Stimulated activated CD8-positive, alpha-beta memory T cell treated with anti-CD3 and anti-CD28 coated beads, Interleukin-4, amount 100 ng/mL, for 1 hour (primary cell): ENCODE results near the gene FBXO46.
"Not testable (repeated sequence)": the region's sequence is repeated elsewhere in the genome, so short reads cannot be mapped to it uniquely, and the experiment has no call there.

ENCODE experiments used
- DNase-seq, 2 donors: peaks; one replicate each; pipeline ENCODE4 v3.0.0-alpha.2; 2020; ENCODE audit warnings: low read depth in 2 of 2, low spot score in 1 of 2

Gene FBXO46

GRCh38 chr19:45687599-45687998 lies 43.1 kb downstream of the FBXO46 start:
- no peak for DNase-seq

- DNase-seq = not testable (repeated sequence)
Measured at GRCh38 chr19:45685045-45685444, 45.7 kb downstream of the FBXO46 start.

GRCh38 chr19:45682908-45683307 lies 47.8 kb downstream of the FBXO46 start:
- DNase-seq = no peak

GRCh38 chr19:45682117-45682516 lies 48.6 kb downstream of the FBXO46 start:
- DNase-seq = no peak

GRCh38 chr19:45681391-45682015 lies 49.2 kb downstream of the FBXO46 start:
- peak; percentile 62 to 66 for DNase-seq

- peak in 1 of 2 donors; percentile 59 for DNase-seq
Measured at GRCh38 chr19:45677351-45678230, 53.1 kb downstream of the FBXO46 start.

GRCh38 chr19:45676851-45677263 lies 53.8 kb downstream of the FBXO46 start:
- no peak for DNase-seq

- DNase-seq = no peak
Measured at GRCh38 chr19:45674946-45675345, 55.8 kb downstream of the FBXO46 start.

- no peak for DNase-seq
Measured at GRCh38 chr19:45670670-45671453, 59.8 kb downstream of the FBXO46 start.

GRCh38 chr19:45668342-45668871 lies 62.3 kb downstream of the FBXO46 start:
- no peak for DNase-seq

- DNase-seq = no peak
Measured at GRCh38 chr19:45667620-45668341, 62.9 kb downstream of the FBXO46 start, which contains the start of gene GIPR. Gene GIPR (plus strand): TSS chr19:45668221. CDS start chr19:45669521, 1,300 bp downstream.

- no peak for DNase-seq
Measured at GRCh38 chr19:45664575-45664974, 66.1 kb downstream of the FBXO46 start.

- DNase-seq = no peak
Measured at GRCh38 chr19:45663800-45664199, 66.9 kb downstream of the FBXO46 start.

- no peak for DNase-seq
Measured at GRCh38 chr19:45660636-45661035, 70.1 kb downstream of the FBXO46 start.
